Stimulated activated CD4-positive, alpha-beta T cell treated with anti-CD3 and anti-CD28 coated beads, Interleukin-2, amount 100 ng/mL, for 4 hours (primary cell): ENCODE data around the gene EHBP1.

Source experiments
- DNase-seq: peaks from one replicate; pipeline ENCODE4 v3.0.0-alpha.2; 2020; ENCODE audit warnings: low read depth

The EHBP1 gene

GRCh38 chr2:62964050-62964449 lies 258.5 kb downstream of the EHBP1 start:
- no peak for DNase-seq

GRCh38 chr2:62964671-62965070 lies 259.2 kb downstream of the EHBP1 start:
- DNase-seq = no peak

- DNase-seq = no peak
Measured at GRCh38 chr2:62966991-62967390, 261.5 kb downstream of the EHBP1 start.

- no peak for DNase-seq
Measured at GRCh38 chr2:62968168-62968567, 262.7 kb downstream of the EHBP1 start.

DNA sequence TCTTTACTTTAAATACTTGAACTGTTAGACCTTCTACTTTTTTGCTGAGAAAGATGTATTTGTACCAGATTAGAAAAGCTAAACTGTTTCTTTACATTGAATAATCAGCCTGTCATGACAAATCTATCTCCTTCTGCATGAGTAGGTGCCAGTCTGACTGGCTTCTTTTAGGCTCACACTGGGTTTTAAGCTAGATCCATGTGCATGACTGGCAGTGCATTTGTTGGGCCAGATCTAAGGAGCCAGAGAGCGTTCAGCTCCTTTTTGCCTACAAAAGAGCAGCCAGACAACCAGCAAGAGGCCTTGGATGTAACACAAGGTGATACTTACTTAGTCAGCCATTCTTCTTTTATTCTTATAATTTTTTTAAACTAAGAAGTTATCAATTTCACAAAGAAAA lies 263.2 kb downstream of the EHBP1 start:
- no peak for DNase-seq

- no peak for DNase-seq
Measured at GRCh38 chr2:62971936-62972335, 266.4 kb downstream of the EHBP1 start.

- DNase-seq = no peak
Measured at GRCh38 chr2:62972601-62973000, 267.1 kb downstream of the EHBP1 start.

DNA sequence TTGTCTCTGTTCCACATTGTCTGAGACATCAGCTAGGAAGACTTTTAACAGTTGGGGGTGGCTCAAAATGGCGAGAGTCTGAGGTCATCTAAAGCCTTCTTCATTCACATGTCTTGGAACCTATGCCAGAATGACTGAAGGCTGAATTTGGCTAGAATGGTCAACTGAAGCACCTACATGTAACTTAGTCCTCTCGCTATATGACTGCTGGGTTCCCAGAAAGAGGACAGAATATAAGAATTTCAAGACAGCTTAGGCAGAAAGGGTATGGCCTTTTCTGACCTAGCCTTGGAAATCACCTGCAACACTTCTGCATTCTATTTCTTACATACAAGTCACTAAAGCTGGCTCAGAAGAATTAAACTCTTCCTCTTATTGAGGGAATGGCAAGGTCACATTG lies 269.5 kb downstream of the EHBP1 start:
- DNase-seq = no peak

DNA sequence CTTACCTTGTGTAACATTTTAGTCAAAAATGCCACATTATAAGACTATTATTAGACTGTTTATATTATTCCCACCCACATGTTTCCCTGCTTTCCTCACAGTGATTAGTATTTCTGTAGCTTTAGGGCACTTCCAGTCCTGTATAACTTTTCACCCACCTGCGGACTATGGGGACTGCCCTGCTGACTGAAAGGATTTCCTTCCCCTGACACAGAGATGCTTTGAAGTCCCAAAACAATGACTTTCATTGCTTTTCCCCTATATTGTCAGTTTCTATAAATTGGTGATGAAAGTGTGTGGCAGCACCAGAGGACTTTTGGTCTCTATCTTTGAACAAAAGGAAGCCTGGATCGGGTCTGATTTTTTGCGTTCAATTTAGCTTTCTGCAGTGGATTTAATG lies 286.1 kb downstream of the EHBP1 start:
- no peak for DNase-seq

- no peak for DNase-seq
Measured at GRCh38 chr2:62992561-62992960, 287.0 kb downstream of the EHBP1 start.

DNA sequence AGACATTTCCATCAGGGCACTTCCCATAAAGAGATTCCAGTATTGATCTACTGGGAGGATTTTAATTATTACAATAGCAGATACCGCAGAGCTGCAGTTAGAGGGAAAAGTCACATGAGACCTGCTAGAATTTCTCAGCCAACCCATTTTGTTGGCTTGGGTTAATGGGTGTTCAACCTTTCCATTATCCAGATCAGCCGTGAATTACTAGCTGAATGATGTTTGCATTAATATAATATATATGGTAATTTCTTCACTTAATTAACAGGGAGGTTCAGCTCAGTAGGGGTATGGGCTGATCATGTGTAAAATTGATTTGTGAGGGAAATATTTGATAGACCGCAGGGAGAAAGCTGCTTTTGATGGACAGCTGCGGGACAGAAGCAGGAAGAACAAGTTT lies 288.7 kb downstream of the EHBP1 start:
- no peak for DNase-seq

DNA sequence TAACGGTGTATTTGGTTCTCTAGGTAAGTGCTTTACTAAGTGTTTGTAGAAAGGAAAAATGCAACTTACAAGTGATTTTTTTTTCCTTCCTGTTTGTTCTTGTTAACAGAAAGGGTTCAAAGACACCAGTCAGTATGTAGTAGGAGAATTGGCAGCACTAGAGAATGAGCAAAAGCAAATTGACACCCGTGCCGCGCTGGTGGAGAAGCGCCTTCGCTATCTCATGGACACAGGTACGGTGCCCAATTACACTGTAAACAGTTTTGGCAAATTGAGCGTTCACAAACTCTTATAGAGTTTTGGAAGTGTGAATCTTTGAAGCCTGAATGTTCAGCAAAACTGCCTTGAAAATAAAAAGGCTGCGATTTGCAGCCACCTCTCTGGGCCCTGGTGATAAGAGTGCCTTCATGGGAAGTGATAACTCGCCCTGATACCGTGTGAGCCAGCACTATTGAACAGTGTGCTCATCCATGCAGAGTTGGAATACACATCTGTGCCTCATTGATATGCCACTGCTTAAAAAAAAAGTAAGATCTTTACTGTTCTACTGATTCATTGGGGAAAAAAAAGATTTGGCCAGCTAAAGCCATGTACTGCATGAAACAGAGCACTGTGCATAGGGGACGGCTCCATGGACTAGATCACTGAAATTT lies 291.1 kb downstream of the EHBP1 start:
- DNase-seq = no peak

GRCh38 chr2:62998949-62999348 lies 293.4 kb downstream of the EHBP1 start:
- DNase-seq = no peak

DNA sequence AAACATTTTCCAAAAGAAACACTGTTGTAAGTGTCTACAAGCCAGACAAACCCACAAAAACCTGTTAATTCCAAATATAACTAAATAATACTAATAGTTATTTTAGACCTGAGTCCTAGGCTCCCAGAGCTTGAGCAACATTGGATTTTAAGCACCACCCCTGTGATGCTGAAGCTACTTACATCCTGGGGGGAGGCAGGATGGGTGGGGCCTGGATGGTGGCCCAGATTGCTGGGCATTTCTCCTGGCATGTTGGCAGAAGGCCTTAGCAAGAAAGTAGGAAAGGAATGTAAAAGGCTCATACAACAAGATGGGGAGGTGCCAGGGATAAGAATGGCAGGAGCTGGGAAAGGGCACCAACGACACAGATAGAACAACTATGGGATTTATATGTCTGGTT lies 294.4 kb downstream of the EHBP1 start:
- no peak for DNase-seq

- no peak for DNase-seq
Measured at GRCh38 chr2:63000801-63001200, 295.3 kb downstream of the EHBP1 start.

GRCh38 chr2:63001576-63001975 lies 296.1 kb downstream of the EHBP1 start:
- no peak for DNase-seq

GRCh38 chr2:63003351-63003750 lies 297.8 kb downstream of the EHBP1 start:
- DNase-seq = no peak

DNA sequence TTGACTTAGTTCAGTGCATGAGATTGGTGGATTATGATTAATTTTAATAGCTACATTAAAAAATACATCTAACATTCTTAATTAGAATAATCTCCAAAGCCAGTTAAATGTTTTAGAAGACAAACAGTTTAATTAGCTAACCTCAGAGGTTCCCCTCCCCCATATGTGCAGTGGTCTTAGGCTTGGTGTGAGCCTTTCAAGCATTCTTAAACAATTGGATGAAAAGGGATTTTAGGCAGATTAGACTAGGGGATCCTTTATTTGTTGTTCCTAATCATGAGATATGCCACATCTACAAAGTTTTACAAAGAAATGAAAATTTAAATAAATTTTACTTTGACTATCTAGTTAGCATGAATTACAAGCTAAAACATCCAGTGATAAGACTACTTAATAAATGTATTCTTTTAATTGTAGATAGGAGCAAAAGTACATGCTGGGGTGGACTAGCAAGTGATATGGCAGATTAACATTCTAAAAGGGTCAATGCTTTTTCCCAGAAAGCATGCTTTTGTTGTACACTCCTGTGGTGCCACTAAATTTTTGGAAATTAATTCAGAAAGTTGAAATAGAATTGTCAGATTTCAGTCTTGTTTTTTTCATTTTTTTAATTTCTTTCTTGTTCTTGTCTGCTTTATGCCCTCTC lies 302.4 kb downstream of the EHBP1 start:
- no peak for DNase-seq

- DNase-seq = no peak
Measured at GRCh38 chr2:63008838-63009237, 303.3 kb downstream of the EHBP1 start.

- DNase-seq = no peak
Measured at GRCh38 chr2:63009490-63009889, 304.0 kb downstream of the EHBP1 start.

- DNase-seq = no peak
Measured at GRCh38 chr2:63012541-63012940, 307.0 kb downstream of the EHBP1 start.

DNA sequence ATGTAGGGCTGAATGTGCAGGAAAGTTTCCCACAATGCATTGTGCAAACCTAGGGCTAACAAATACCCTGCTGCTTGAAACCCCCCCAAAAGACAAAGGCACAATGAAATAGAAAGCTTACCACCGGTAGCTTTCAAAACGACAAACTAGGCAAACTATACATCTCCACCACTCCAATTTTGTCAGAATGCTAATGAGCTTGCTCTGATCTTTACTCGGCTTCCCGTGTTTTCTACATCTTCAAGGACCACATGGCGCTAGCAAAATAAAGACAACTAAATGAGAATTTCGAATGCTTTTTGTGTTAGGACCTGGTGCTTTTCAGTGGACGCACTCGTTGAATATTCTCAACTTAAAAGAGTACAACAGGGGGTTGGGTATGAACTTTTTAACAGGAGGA lies 307.9 kb downstream of the EHBP1 start:
- DNase-seq = no peak

GRCh38 chr2:63015389-63015788 lies 309.9 kb downstream of the EHBP1 start:
- no peak for DNase-seq

DNA sequence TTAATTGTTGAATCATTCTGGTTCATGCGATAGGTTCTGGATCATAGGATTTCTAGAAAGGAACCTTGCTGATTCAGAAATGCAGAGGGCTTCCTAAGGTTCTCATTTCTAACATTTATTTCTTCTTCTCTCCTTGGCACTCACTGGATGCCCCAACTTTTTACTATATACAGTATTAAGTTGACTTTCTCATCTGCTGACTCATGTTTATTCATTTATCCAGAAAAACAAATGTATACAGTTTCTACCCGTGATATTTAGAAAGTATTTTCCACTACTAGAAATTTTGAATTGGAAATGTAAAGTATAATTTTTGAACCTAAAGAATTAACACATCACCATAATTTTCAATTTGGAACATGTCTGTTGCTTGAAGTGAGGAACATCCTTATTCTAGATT lies 312.9 kb downstream of the EHBP1 start:
- DNase-seq = no peak
